HepG2 (cell line): ENCODE measurements around the gene PXYLP1. TPM values are rescaled to one million over a fixed set of nuclear protein-coding genes. Genes with fewer than 3 reads are reported as not detected.
A peak's percentile ranks its signal among the peaks of the same experiment; 100 is the strongest.

ENCODE experiments used
- DPF2 ChIP-seq: sonication (generic); formaldehyde crosslinking; IDR thresholded peaks from 2 replicates; pipeline ENCODE4 v1.4.0; 2020; ENCODE audit warnings: mild to moderate bottlenecking, low read depth, missing genetic modification reagents, borderline replicate concordance
- FOXK2 ChIP-seq: fragments of 450-650 bp; IDR thresholded peaks from 2 replicates; pipeline ENCODE4 v1.6.1; 2016
- HNRNPUL1 ChIP-seq: fragments of 200-400 bp; formaldehyde crosslinking; IDR thresholded peaks from 2 replicates; pipeline ENCODE4 v1.6.1; 2017; ENCODE audit warnings: low read depth, mild to moderate bottlenecking, low read length, moderate library complexity
- KLF9 ChIP-seq: IDR thresholded peaks from 2 replicates; pipeline ENCODE4 v1.6.1; 2016; ENCODE audit warnings: low read depth
- POLR2AphosphoS2 ChIP-seq: IDR thresholded peaks from 2 replicates; pipeline ENCODE4 v1.6.1; 2011; ENCODE audit warnings: low read depth, low read length, improper control_type of control experiment
- RAD21 ChIP-seq: fragments of 450-650 bp; formaldehyde crosslinking; IDR thresholded peaks from 2 replicates; pipeline ENCODE4 v1.5.0; 2020; ENCODE audit warnings: mild to moderate bottlenecking
- RBM22 ChIP-seq: fragments of 200-400 bp; formaldehyde crosslinking; optimal IDR thresholded peaks from 2 replicates; pipeline ENCODE3; 2017; ENCODE audit warnings: mild to moderate bottlenecking, low read length, moderate library complexity
- REPIN1 ChIP-seq: sonication (generic); formaldehyde crosslinking; IDR thresholded peaks from 2 replicates; pipeline ENCODE4 v1.8.0; 2022; ENCODE audit warnings: missing genetic modification reagents, low read depth, mild to moderate bottlenecking, borderline replicate concordance
- SP140L ChIP-seq: sonication (generic); formaldehyde crosslinking; IDR thresholded peaks from 2 replicates; pipeline ENCODE4 v1.4.0; 2020; ENCODE audit warnings: missing genetic modification reagents, borderline replicate concordance
- STAG1 ChIP-seq: sonication (generic); formaldehyde crosslinking; IDR thresholded peaks from 2 replicates; pipeline ENCODE4 v1.4.0; 2020; ENCODE audit warnings: missing genetic modification reagents
- TFDP2 ChIP-seq: sonication (generic); formaldehyde crosslinking; IDR thresholded peaks from 2 replicates; pipeline ENCODE4 v1.4.0; 2020; ENCODE audit warnings: missing genetic modification reagents
- ZBTB20 ChIP-seq: sonication (generic); formaldehyde crosslinking; IDR thresholded peaks from 2 replicates; pipeline ENCODE4 v1.8.1; 2023; ENCODE audit warnings: missing genetic modification reagents, low read depth, mild to moderate bottlenecking, borderline replicate concordance
- ZFX ChIP-seq: sonication (generic); formaldehyde crosslinking; IDR thresholded peaks from 2 replicates; pipeline ENCODE4 v1.4.0; 2020; ENCODE audit warnings: mild to moderate bottlenecking, low read depth, missing genetic modification reagents, moderate library complexity
- ZNF224 ChIP-seq: sonication (generic); formaldehyde crosslinking; IDR thresholded peaks from 2 replicates; pipeline ENCODE4 v1.5.0; 2020; ENCODE audit warnings: mild to moderate bottlenecking, missing genetic modification reagents
- ZNF264 ChIP-seq: sonication (generic); formaldehyde crosslinking; IDR thresholded peaks from 2 replicates; pipeline ENCODE4 v1.4.0; 2020; ENCODE audit warnings: missing genetic modification reagents
- ZNF446 ChIP-seq: sonication (generic); formaldehyde crosslinking; IDR thresholded peaks from 2 replicates; pipeline ENCODE4 v1.5.0; 2020; ENCODE audit warnings: mild to moderate bottlenecking, missing genetic modification reagents
- ZNF574 ChIP-seq: sonication (generic); formaldehyde crosslinking; IDR thresholded peaks from 2 replicates; pipeline ENCODE4 v1.4.0; 2020; ENCODE audit warnings: missing genetic modification reagents
- ZNF788 ChIP-seq: sonication (generic); formaldehyde crosslinking; IDR thresholded peaks from 2 replicates; pipeline ENCODE4 v1.5.0; 2020; ENCODE audit warnings: mild to moderate bottlenecking, missing genetic modification reagents, borderline replicate concordance
- polyA plus RNA-seq, 8 experiments: library from polyadenylated mRNA; depleted of rRNA in 3 of 8; stranded (reverse) in 7 of 8; unstranded in 1 of 8; fragments of >200 nt; fragmentation: Illumina TruSeq in 4 of 8; extraction: Trizol in 4 of 8; gene quantifications; 2 replicates each; pipeline versions ENCODE4 v1.2.1 to v1.2.3, GENCODE V29; 2011 to 2016; ENCODE audit warnings: low read depth in 4 of 8, missing spikeins in 1 of 8, mixed read lengths in 1 of 8; ENCODE audit not compliant: insufficient read depth in 1 of 8
- total RNA-seq, 5 experiments: library from RNA; depleted of rRNA; stranded (reverse); fragments of >200 nt; fragmentation: Illumina TruSeq; extraction: Trizol; gene quantifications; 2 replicates each; pipeline ENCODE4 v1.2.3, GENCODE V29; 2016; ENCODE audit warnings: low read depth in 1 of 5
- TF ChIP-seq, protein P1 (sequence below): IDR thresholded peaks from 2 replicates; pipeline ENCODE4 v1.6.1; 2018; ENCODE audit warnings: missing genetic modification reagents
- TF ChIP-seq, protein P2 (sequence below), 2 experiments: sonication (generic) in 1 of 2; formaldehyde crosslinking in 1 of 2; IDR thresholded peaks; 2 replicates each; pipeline versions ENCODE4 v1.4.0 to v1.6.1; 2018 to 2020; ENCODE audit warnings: missing genetic modification reagents in 2 of 2, borderline replicate concordance in 1 of 2, low read depth in 1 of 2, mild to moderate bottlenecking in 1 of 2, missing biosample characterization in 1 of 2
- TF ChIP-seq, protein P3 (sequence below): sonication (generic); formaldehyde crosslinking; IDR thresholded peaks from 2 replicates; pipeline ENCODE4 v1.5.0; 2020; ENCODE audit warnings: mild to moderate bottlenecking, missing genetic modification reagents, moderate library complexity

The PXYLP1 gene
- total and polyA plus RNA-seq, 2 of the 13 experiments (the other 11 are each of a cell fraction or from before 2014, with no cell fraction given) = 4.9 to 8.1 TPM

DNA sequence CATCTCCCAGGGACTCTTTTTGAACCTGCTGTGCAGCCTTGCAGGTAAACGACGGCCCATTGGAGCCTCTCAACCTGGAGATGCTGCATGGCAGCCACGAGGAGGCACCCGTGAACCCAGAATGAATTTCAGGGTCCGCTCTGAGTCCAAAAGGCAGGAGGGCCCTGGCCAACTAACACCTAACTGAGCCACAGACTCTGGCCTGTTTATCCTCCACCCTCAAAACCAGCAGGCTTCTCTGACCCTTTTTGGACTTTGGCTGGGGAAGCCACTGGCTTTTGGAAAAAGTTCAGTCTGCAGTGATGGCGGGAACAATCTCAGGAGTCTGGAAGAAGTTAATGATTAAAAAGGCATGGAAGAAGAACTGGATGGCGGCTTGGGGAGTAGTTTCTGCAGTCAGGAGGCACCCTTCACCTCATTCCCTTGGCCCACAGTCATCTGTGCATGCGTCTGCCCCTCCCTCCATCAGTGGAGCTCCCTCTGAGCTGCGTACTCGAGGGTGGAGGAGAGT lies 4.1 kb downstream of the PXYLP1 start (continued):
- TF ChIP-seq ZNF788 (peak; percentile 18; the same call in 1 of the 2 replicates), ZNF574 (CRISPR knock-in tag) (peak; percentile 81), POLR2AphosphoS2 (no peak), KLF9 (0 out of 2 replicates have a peak, but pooled peaks have one; percentile 46), DPF2 (no peak), ZNF224 (CRISPR knock-in tag) (peak; percentile 39; the same call in 1 of the 2 replicates), TFDP2 (CRISPR knock-in tag) (peak; percentile 92), ZBTB20 (peak; percentile 41; the same call in 1 of the 2 replicates), ZNF264 (CRISPR knock-in tag) (peak; percentile 67; the same call in 1 of the 2 replicates), REPIN1 (CRISPR knock-in tag) (no peak; the same call in 1 of the 2 replicates), HNRNPUL1 (peak; percentile 69; the same call in 1 of the 2 replicates), STAG1 (CRISPR knock-in tag) (peak; percentile 81), RBM22 (no peak), ZFX (CRISPR knock-in tag) (peak; percentile 65; the same call in 1 of the 2 replicates), ZNF446 (CRISPR knock-in tag) (no peak), SP140L (CRISPR knock-in tag) (peak; percentile 64; the same call in 1 of the 2 replicates), RAD21 (CRISPR knock-in tag) (peak; percentile 84), FOXK2 (peak; percentile 52; the same call in 1 of the 2 replicates)
- TF ChIP-seq, protein P1, sequence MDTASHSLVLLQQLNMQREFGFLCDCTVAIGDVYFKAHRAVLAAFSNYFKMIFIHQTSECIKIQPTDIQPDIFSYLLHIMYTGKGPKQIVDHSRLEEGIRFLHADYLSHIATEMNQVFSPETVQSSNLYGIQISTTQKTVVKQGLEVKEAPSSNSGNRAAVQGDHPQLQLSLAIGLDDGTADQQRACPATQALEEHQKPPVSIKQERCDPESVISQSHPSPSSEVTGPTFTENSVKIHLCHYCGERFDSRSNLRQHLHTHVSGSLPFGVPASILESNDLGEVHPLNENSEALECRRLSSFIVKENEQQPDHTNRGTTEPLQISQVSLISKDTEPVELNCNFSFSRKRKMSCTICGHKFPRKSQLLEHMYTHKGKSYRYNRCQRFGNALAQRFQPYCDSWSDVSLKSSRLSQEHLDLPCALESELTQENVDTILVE = peak; percentile 21; the same call in 1 of the 2 replicates
- TF ChIP-seq, protein P2, sequence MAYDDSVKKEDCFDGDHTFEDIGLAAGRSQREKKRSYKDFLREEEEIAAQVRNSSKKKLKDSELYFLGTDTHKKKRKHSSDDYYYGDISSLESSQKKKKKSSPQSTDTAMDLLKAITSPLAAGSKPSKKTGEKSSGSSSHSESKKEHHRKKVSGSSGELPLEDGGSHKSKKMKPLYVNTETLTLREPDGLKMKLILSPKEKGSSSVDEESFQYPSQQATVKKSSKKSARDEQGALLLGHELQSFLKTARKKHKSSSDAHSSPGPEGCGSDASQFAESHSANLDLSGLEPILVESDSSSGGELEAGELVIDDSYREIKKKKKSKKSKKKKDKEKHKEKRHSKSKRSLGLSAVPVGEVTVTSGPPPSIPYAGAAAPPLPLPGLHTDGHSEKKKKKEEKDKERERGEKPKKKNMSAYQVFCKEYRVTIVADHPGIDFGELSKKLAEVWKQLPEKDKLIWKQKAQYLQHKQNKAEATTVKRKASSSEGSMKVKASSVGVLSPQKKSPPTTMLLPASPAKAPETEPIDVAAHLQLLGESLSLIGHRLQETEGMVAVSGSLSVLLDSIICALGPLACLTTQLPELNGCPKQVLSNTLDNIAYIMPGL (CRISPR knock-in tag; IDR thresholded peaks at IDR 0.05; ENCODE audit: borderline replicate concordance in 1 of 2, low read depth in 1 of 2) = peak; percentile 46 to 73; a peak in 3 of 4 replicates
- TF ChIP-seq, protein P3, sequence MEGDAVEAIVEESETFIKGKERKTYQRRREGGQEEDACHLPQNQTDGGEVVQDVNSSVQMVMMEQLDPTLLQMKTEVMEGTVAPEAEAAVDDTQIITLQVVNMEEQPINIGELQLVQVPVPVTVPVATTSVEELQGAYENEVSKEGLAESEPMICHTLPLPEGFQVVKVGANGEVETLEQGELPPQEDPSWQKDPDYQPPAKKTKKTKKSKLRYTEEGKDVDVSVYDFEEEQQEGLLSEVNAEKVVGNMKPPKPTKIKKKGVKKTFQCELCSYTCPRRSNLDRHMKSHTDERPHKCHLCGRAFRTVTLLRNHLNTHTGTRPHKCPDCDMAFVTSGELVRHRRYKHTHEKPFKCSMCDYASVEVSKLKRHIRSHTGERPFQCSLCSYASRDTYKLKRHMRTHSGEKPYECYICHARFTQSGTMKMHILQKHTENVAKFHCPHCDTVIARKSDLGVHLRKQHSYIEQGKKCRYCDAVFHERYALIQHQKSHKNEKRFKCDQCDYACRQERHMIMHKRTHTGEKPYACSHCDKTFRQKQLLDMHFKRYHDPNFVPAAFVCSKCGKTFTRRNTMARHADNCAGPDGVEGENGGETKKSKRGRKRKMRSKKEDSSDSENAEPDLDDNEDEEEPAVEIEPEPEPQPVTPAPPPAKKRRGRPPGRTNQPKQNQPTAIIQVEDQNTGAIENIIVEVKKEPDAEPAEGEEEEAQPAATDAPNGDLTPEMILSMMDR (CRISPR knock-in tag) = peak; percentile 90
